GM23338 (cell line): ENCODE measurements around the gene RHBDD2. TPM values are rescaled to one million over a fixed set of nuclear protein-coding genes. Genes with fewer than 3 reads are reported as not detected.

Source experiments
- ATAC-seq: fragments of 200-7000 bp; cut with Tn5 transposase; 3 replicates; pipeline ENCODE4 v1.9.1; 2020
- DNase-seq: peaks from one replicate; pipeline ENCODE4 v3.0.0-alpha.2; 2015; ENCODE audit warnings: low spot score
- H2AFZ ChIP-seq: fragments of 200-600 bp; sonication (generic); 2 replicates; pipeline ENCODE4 v1.8.0; 2016; ENCODE audit warnings: antibody characterized with exemption, mild to moderate bottlenecking, moderate library complexity
- H3F3A ChIP-seq: fragments of 200-600 bp; sonication (generic); replicated peaks from 2 replicates; pipeline ENCODE4 v1.8.0; 2017; ENCODE audit warnings: antibody characterized with exemption, mixed run types, low read depth
- H3K27ac ChIP-seq: fragments of 200-600 bp; sonication (generic); 2 replicates; pipeline ENCODE4 v1.6.1; 2016; ENCODE audit warnings: low read depth
- H3K27me3 ChIP-seq: fragments of 200-600 bp; sonication (generic); 2 replicates; pipeline ENCODE4 v1.8.0; 2016; ENCODE audit warnings: mild to moderate bottlenecking, mixed run types, moderate library complexity; ENCODE audit not compliant: insufficient read depth
- H3K36me3 ChIP-seq: fragments of 200-600 bp; sonication (generic); 2 replicates; pipeline ENCODE4 v1.8.0; 2016; ENCODE audit warnings: mild to moderate bottlenecking; ENCODE audit not compliant: insufficient read depth
- H3K4me1 ChIP-seq: fragments of 200-600 bp; sonication (generic); 2 replicates; pipeline ENCODE4 v1.8.0; 2016; ENCODE audit warnings: mild to moderate bottlenecking, moderate library complexity; ENCODE audit not compliant: insufficient read depth
- H3K4me2 ChIP-seq: fragments of 200-600 bp; sonication (generic); 2 replicates; pipeline ENCODE4 v1.7.1; 2017; ENCODE audit warnings: mixed run types
- H3K4me3 ChIP-seq: fragments of 200-600 bp; sonication (generic); 2 replicates; pipeline ENCODE4 v1.6.1; 2016; ENCODE audit warnings: mixed run types
- H3K79me2 ChIP-seq: fragments of 200-600 bp; sonication (generic); replicated peaks from 2 replicates; pipeline ENCODE4 v1.8.0; 2017; ENCODE audit warnings: mild to moderate bottlenecking; ENCODE audit not compliant: insufficient read depth
- H3K9me2 ChIP-seq: fragments of 200-600 bp; sonication (generic); 2 replicates; pipeline ENCODE4 v1.8.0; 2017; ENCODE audit not compliant: insufficient read depth
- H4K20me1 ChIP-seq: fragments of 200-600 bp; sonication (generic); replicated peaks from 2 replicates; pipeline ENCODE4 v1.8.0; 2017; ENCODE audit warnings: mild to moderate bottlenecking; ENCODE audit not compliant: insufficient read depth
- H3K27ac Mint-ChIP-seq: 2 replicates; pipeline ENCODE4 v1.8.0; 2020; ENCODE audit warnings: inconsistent platforms, mild to moderate bottlenecking, moderate library complexity, mixed read lengths
- H3K27me3 Mint-ChIP-seq: 3 replicates; pipeline ENCODE4 v1.8.0; 2022; ENCODE audit warnings: low read depth, mild to moderate bottlenecking, moderate library complexity, mixed read lengths, inconsistent platforms; ENCODE audit not compliant: insufficient read depth, poor library complexity
- H3K36me3 Mint-ChIP-seq: 3 replicates; pipeline ENCODE4 v1.8.0; 2021; ENCODE audit warnings: low read depth, mild to moderate bottlenecking, inconsistent platforms, moderate library complexity, mixed read lengths
- H3K4me1 Mint-ChIP-seq: 3 replicates; pipeline ENCODE4 v1.8.0; 2020; ENCODE audit warnings: mild to moderate bottlenecking, inconsistent platforms, mixed read lengths
- H3K4me3 Mint-ChIP-seq: 3 replicates; pipeline ENCODE4 v1.8.0; 2021; ENCODE audit warnings: moderate library complexity, mild to moderate bottlenecking, inconsistent platforms, mixed read lengths
- H3K9me3 Mint-ChIP-seq: 3 replicates; pipeline ENCODE4 v1.8.0; 2020; ENCODE audit warnings: moderate library complexity, mild to moderate bottlenecking, inconsistent platforms, mixed read lengths
- CREB1 ChIP-seq: fragments of 250-450 bp; sonication (Bioruptor Pico); IDR thresholded peaks from 2 replicates; pipeline ENCODE4 v1.5.0; 2020; ENCODE audit warnings: low read depth, mild to moderate bottlenecking, moderate library complexity
- EZH2 ChIP-seq: fragments of 200-600 bp; sonication (generic); IDR thresholded peaks from one replicate; pipeline ENCODE4 v1.8.0; 2017; ENCODE audit warnings: antibody characterized with exemption, mild to moderate bottlenecking, low read depth; ENCODE audit not compliant: unreplicated experiment
- EZH2phosphoT487 ChIP-seq: fragments of 200-600 bp; sonication (generic); IDR thresholded peaks from one replicate; pipeline ENCODE4 v1.8.1; 2018; ENCODE audit warnings: antibody characterized with exemption; ENCODE audit not compliant: unreplicated experiment
- NANOG ChIP-seq: IDR thresholded peaks from 2 replicates; pipeline ENCODE4 v1.6.1; 2016; ENCODE audit warnings: antibody characterized with exemption, borderline replicate concordance
- POLR2AphosphoS5 ChIP-seq: IDR thresholded peaks from 2 replicates; pipeline ENCODE4 v1.6.1; 2016; ENCODE audit warnings: antibody characterized with exemption, low read depth
- STAT1 ChIP-seq: IDR thresholded peaks from one replicate; pipeline ENCODE4 v1.6.1; 2016; ENCODE audit warnings: antibody characterized with exemption; ENCODE audit not compliant: unreplicated experiment
- ZNF114 ChIP-seq: fragments of 250-450 bp; sonication (Bioruptor Pico); IDR thresholded peaks from 2 replicates; pipeline ENCODE4 v1.5.0; 2020; ENCODE audit warnings: mild to moderate bottlenecking, moderate library complexity
- ZNF331 ChIP-seq: fragments of 250-450 bp; sonication (Bioruptor Pico); IDR thresholded peaks from 2 replicates; pipeline ENCODE4 v1.5.0; 2020; ENCODE audit warnings: low read depth, mild to moderate bottlenecking, moderate library complexity
- ZNF462 ChIP-seq: fragments of 250-450 bp; sonication (Bioruptor Pico); IDR thresholded peaks from 2 replicates; pipeline ENCODE4 v1.5.0; 2020; ENCODE audit warnings: mild to moderate bottlenecking, moderate library complexity
- polyA plus RNA-seq: library from polyadenylated mRNA; unstranded; fragments of >200 nt; fragmentation: Nextera tagmentation; extraction: Ambion mirVana; gene quantifications from 2 replicates; pipeline ENCODE4 v1.2.1, GENCODE V29; 2016
- total RNA-seq: library from RNA; depleted of rRNA; stranded (reverse); fragments of >200 nt; shearing (Covaris generic); gene quantifications from 2 replicates; pipeline ENCODE4 v1.2.3, GENCODE V29; 2014
- TF ChIP-seq, protein P1 (sequence below), 2 experiments: fragments of 200-600 bp in 1 of 2; sonication (generic) in 1 of 2; conservative IDR thresholded peaks; 2 replicates each; pipeline versions ENCODE4 v1.5.1 to v1.6.1; 2016 to 2017; ENCODE audit warnings: antibody characterized with exemption in 2 of 2, low read depth in 2 of 2, mild to moderate bottlenecking in 2 of 2, moderate library complexity in 1 of 2
- TF ChIP-seq, protein P2 (sequence below): IDR thresholded peaks from 2 replicates; pipeline ENCODE4 v1.6.1; 2016; ENCODE audit warnings: antibody characterized with exemption

The RHBDD2 gene
- total and polyA plus RNA-seq, 2 experiments from 2014 or later: 23.1 to 25.7 TPM

GRCh38 chr7:75916685-75917634, 38.1 kb downstream of the RHBDD2 start:
- Mint-ChIP-seq H3K9me3 (no peaks in the 10 kb centered on the region; the same call in 2 of the 3 replicates), H3K4me1 (peaks cover 26% of the 10 kb centered on the region), H3K36me3 (peaks cover 3% of the 10 kb centered on the region; the same call in 2 of the 3 replicates), H3K27ac (no peak overlapping the region), H3K4me3 (peak overlapping the region; percentile 85), H3K27me3 (peaks cover 13% of the 10 kb centered on the region)
- Histone ChIP-seq H3K4me2 (peak overlapping the region; percentile 97), H4K20me1 (peaks cover 57% of the 10 kb centered on the region), H3K27me3 (no peaks in the 10 kb centered on the region), H3K79me2 (peaks cover 67% of the 10 kb centered on the region), H3K36me3 (no peaks in the 10 kb centered on the region; the same call in 1 of the 2 replicates), H3K9me2 (no peaks in the 10 kb centered on the region), H3F3A (peaks cover 12% of the 10 kb centered on the region; the same call in 1 of the 2 replicates), H3K27ac (peak overlapping the region; percentile 12; the same call in 1 of the 2 replicates), H3K4me3 (peak overlapping the region; percentile 99), H3K4me1 (peaks cover 29% of the 10 kb centered on the region), H2AFZ (no peak overlapping the region)
- no peak for ATAC-seq
- DNase-seq: no peak
- TF ChIP-seq STAT1 (no peak), EZH2phosphoT487 (no peak), POLR2AphosphoS5 (no peak), ZNF331 (CRISPR knock-in tag) (no peak), EZH2 (no peak), CREB1 (no peak), ZNF462 (no peak), NANOG (no peak), ZNF114 (CRISPR knock-in tag) (no peak)
- TF ChIP-seq, protein P1, sequence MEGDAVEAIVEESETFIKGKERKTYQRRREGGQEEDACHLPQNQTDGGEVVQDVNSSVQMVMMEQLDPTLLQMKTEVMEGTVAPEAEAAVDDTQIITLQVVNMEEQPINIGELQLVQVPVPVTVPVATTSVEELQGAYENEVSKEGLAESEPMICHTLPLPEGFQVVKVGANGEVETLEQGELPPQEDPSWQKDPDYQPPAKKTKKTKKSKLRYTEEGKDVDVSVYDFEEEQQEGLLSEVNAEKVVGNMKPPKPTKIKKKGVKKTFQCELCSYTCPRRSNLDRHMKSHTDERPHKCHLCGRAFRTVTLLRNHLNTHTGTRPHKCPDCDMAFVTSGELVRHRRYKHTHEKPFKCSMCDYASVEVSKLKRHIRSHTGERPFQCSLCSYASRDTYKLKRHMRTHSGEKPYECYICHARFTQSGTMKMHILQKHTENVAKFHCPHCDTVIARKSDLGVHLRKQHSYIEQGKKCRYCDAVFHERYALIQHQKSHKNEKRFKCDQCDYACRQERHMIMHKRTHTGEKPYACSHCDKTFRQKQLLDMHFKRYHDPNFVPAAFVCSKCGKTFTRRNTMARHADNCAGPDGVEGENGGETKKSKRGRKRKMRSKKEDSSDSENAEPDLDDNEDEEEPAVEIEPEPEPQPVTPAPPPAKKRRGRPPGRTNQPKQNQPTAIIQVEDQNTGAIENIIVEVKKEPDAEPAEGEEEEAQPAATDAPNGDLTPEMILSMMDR (conservative IDR thresholded peaks at IDR 0.05; ENCODE audit: low read depth in 2 of 2): no peak
- TF ChIP-seq, protein P2, sequence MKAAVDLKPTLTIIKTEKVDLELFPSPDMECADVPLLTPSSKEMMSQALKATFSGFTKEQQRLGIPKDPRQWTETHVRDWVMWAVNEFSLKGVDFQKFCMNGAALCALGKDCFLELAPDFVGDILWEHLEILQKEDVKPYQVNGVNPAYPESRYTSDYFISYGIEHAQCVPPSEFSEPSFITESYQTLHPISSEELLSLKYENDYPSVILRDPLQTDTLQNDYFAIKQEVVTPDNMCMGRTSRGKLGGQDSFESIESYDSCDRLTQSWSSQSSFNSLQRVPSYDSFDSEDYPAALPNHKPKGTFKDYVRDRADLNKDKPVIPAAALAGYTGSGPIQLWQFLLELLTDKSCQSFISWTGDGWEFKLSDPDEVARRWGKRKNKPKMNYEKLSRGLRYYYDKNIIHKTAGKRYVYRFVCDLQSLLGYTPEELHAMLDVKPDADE: no peak
